OCI-LY7 (cell line): Measurements from ENCODE around the gene GREM2. TPM values are rescaled to one million over a fixed set of nuclear protein-coding genes. Genes with fewer than 3 reads are reported as not detected.

Experiments used
- BruUV-seq: library from RNA; stranded (reverse); fragments of 400-500 nt; replicated peaks from 2 replicates; lab custom pipeline; 2021; lab: Mats Ljungman, UMichigan
- CTCF ChIA-PET: fragments of 300-600 bp; sonication (Branson Sonifier 250); formaldehyde crosslinking; loops from one replicate; lab custom pipeline; 2022; ENCODE audit warnings: antibody characterized with exemption; ENCODE audit not compliant: unreplicated experiment; lab: Charles Lee
- POLR2A ChIA-PET: fragments of 300-600 bp; sonication (Branson Sonifier 250); formaldehyde crosslinking; loops from one replicate; lab custom pipeline; 2022; ENCODE audit warnings: antibody characterized with exemption; lab: Charles Lee
- DNase-seq: peaks from one replicate; pipeline ENCODE4 v3.0.0-alpha.2; 2015; ENCODE audit warnings: low spot score
- H2AFZ ChIP-seq: fragments of 200-600 bp; sonication (generic), shearing (Covaris generic); 2 replicates; pipeline ENCODE4 v1.6.1; 2014; ENCODE audit warnings: mild to moderate bottlenecking, antibody characterized with exemption, low read length, moderate library complexity
- H3K27ac ChIP-seq: fragments of 200-600 bp; sonication (generic); 2 replicates; pipeline ENCODE4 v1.5.1; 2014; ENCODE audit warnings: mixed run types, low read depth, mild to moderate bottlenecking, moderate library complexity, low read length, inconsistent platforms; ENCODE audit not compliant: poor library complexity, severe bottlenecking
- H3K36me3 ChIP-seq: fragments of 200-600 bp; sonication (generic); 2 replicates; pipeline ENCODE4 v1.6.1; 2014; ENCODE audit warnings: mild to moderate bottlenecking, antibody characterized with exemption, low read length, moderate library complexity, mixed read lengths; ENCODE audit not compliant: insufficient read depth
- H3K4me1 ChIP-seq: fragments of 200-600 bp; sonication (generic); 2 replicates; pipeline ENCODE4 v1.5.1; 2014; ENCODE audit warnings: mild to moderate bottlenecking, low read length; ENCODE audit not compliant: insufficient read depth, poor library complexity, severe bottlenecking
- H3K4me2 ChIP-seq: fragments of 200-600 bp; sonication (generic); 2 replicates; pipeline ENCODE4 v1.6.1; 2014; ENCODE audit warnings: mild to moderate bottlenecking, low read length
- H3K4me3 ChIP-seq: fragments of 200-600 bp; sonication (generic); 2 replicates; pipeline ENCODE4 v1.5.1; 2014; ENCODE audit warnings: mild to moderate bottlenecking, low read depth, low read length; ENCODE audit not compliant: poor library complexity, severe bottlenecking
- H3K79me2 ChIP-seq: fragments of 200-600 bp; sonication (generic); 2 replicates; pipeline ENCODE4 v1.6.1; 2016; ENCODE audit warnings: low read depth, mild to moderate bottlenecking, low read length, moderate library complexity, mixed read lengths; ENCODE audit not compliant: insufficient read depth
- H3K9me2 ChIP-seq: fragments of 200-600 bp; sonication (generic); 2 replicates; pipeline ENCODE4 v1.6.1; 2016; ENCODE audit warnings: mild to moderate bottlenecking, low read length, mixed read lengths; ENCODE audit not compliant: insufficient read depth
- H3K9me3 ChIP-seq: fragments of 200-600 bp; sonication (generic); 2 replicates; pipeline ENCODE4 v1.6.1; 2014; ENCODE audit warnings: mild to moderate bottlenecking, mixed run types, low read length, mixed read lengths
- H4K20me1 ChIP-seq: fragments of 200-600 bp; sonication (generic); 2 replicates; pipeline ENCODE4 v1.6.1; 2014; ENCODE audit warnings: mild to moderate bottlenecking, antibody characterized with exemption, low read length, moderate library complexity, mixed read lengths; ENCODE audit not compliant: insufficient read depth
- EZH2phosphoT487 ChIP-seq: fragments of 200-600 bp; sonication (generic); IDR thresholded peaks from 2 replicates; pipeline ENCODE4 v1.6.1; 2018; ENCODE audit warnings: low read depth, borderline replicate concordance, mild to moderate bottlenecking, mixed run types, antibody characterized with exemption, low read length, moderate library complexity, mixed read lengths
- intact Hi-C: fragments of 100-400 bp; cut with micrococcal nuclease; formaldehyde crosslinking; loops from one replicate; pipeline ENCODE4 v1.10.0; 2022; ENCODE audit not compliant: unreplicated experiment
- total RNA-seq, 2 experiments: library from RNA; depleted of rRNA in 1 of 2; stranded (reverse); fragments of >200 nt in 1 of 2; shearing (Covaris generic) in 1 of 2; gene quantifications; 2 replicates each; pipeline ENCODE4 v1.2.3, GENCODE V29; 2014 to 2022
- TF ChIP-seq, protein P1 (sequence below): fragments of 200-600 bp; sonication (generic); conservative IDR thresholded peaks from 2 replicates; pipeline ENCODE4 v1.5.1; 2014; ENCODE audit warnings: mild to moderate bottlenecking, antibody characterized with exemption, low read length, moderate library complexity, mixed read lengths

The GREM2 gene
- total RNA-seq, 2 experiments from 2014 or later, result not detected

DNA sequence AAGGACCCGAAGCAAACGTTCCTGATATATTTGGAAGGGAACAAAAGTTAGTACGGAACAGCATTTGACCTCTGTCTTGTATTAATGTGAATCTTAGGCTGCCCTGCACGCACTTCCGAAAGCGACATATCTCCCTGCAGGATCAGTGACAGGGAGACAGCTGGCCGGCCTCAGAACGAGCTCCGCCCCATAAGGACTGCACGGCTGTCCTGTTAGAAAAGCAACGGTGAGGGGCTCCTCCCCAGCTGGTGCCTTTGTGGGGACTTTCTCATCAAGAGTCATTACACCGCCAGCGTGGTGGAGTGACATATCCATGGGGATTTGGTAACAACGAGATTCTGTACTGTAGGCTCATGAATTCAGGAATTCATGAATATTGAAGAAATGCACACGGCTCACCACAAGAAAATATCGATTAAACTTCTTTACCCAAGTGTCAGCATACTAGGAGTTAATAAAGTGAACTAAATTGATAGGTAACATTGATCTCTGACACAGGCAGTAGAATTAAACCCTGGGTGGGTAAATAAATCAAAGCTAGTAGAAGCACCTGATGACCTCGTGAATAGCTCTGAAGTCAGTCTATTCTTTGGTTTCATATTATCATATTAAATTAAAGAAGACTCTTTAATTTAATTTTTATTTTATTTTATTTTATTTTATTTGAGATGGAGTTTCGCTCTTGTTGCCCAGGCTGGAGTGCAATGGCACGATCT is 8.1 kb upstream of the GREM2 start:
- Histone ChIP-seq H4K20me1 (no peaks in the 10 kb centered on the region), H3K79me2 (no peaks in the 10 kb centered on the region), H3K4me3 (no peak overlapping the region), H3K4me2 (no peak overlapping the region), H3K36me3 (no peaks in the 10 kb centered on the region), H3K4me1 (no peaks in the 10 kb centered on the region), H3K9me3 (no peaks in the 10 kb centered on the region), H3K27ac (no peak overlapping the region), H3K9me2 (no peaks in the 10 kb centered on the region), H2AFZ (no peak overlapping the region)
- no TSS peak for BruUV-seq
- TF ChIP-seq, protein P1, sequence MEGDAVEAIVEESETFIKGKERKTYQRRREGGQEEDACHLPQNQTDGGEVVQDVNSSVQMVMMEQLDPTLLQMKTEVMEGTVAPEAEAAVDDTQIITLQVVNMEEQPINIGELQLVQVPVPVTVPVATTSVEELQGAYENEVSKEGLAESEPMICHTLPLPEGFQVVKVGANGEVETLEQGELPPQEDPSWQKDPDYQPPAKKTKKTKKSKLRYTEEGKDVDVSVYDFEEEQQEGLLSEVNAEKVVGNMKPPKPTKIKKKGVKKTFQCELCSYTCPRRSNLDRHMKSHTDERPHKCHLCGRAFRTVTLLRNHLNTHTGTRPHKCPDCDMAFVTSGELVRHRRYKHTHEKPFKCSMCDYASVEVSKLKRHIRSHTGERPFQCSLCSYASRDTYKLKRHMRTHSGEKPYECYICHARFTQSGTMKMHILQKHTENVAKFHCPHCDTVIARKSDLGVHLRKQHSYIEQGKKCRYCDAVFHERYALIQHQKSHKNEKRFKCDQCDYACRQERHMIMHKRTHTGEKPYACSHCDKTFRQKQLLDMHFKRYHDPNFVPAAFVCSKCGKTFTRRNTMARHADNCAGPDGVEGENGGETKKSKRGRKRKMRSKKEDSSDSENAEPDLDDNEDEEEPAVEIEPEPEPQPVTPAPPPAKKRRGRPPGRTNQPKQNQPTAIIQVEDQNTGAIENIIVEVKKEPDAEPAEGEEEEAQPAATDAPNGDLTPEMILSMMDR, result no peak
- TF ChIP-seq EZH2phosphoT487, result no peak
- ChIA-PET POLR2A (interaction anchor here (0.5 to 0.6 kb wide), 3 partner anchors 15 to 357 kb away, joined by 3 to 5 read pairs (median 3); no protein-coding TSS in a partner anchor), CTCF (no interaction called here)
- no peak for DNase-seq
- intact Hi-C loops, result no loop called here

- Histone ChIP-seq H3K27ac (no peak overlapping the region), H3K4me2 (no peak overlapping the region), H3K4me3 (no peak overlapping the region), H4K20me1 (no peaks in the 10 kb centered on the region), H3K79me2 (no peaks in the 10 kb centered on the region), H3K4me1 (no peaks in the 10 kb centered on the region), H2AFZ (no peak overlapping the region), H3K9me2 (no peaks in the 10 kb centered on the region), H3K36me3 (no peaks in the 10 kb centered on the region), H3K9me3 (no peaks in the 10 kb centered on the region)
- DNase-seq, result no peak
- CTCF ChIA-PET, result no interaction called here
- POLR2A ChIA-PET, result interaction anchor here (0.6 kb wide), 1 partner anchor 15 kb away, joined by 3 read pairs; no protein-coding TSS in a partner anchor
- no peak for TF ChIP-seq EZH2phosphoT487
- TF ChIP-seq, protein P1, result no peak
- intact Hi-C loops, result no loop called here
- BruUV-seq, result no TSS peak
These were observed 7.4 kb upstream of the GREM2 start for GRCh38 chr1:240619357-240619756.

DNA sequence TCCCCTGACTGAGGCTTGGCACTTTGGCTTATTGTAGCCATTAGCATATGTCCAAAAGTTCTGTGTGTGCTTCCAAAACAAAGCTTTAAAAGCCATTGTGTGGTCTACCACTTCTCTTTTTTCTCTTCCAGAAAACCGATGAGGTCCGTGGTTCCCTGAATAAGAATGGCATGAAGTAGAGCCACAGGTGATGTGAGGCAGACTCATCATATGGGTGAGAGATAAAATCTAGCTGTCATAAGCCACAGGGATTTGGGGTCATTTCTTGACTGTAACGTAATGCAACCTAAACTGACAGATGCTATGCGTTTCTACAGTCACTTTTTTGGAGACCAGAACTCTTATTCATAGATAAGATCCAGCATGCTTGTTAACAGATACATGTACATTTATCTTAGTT is 7.0 kb upstream of the GREM2 start:
- H3K9me3 ChIP-seq, result no peaks in the 10 kb centered on the region
- H3K4me1 ChIP-seq, result no peaks in the 10 kb centered on the region
- ChIA-PET CTCF (no interaction called here), POLR2A (no interaction called here)
- no peaks in the 10 kb centered on the region for H3K36me3 ChIP-seq
- DNase-seq, result no peak
- no peak overlapping the region for H3K4me2 ChIP-seq
- no peak overlapping the region for H3K4me3 ChIP-seq
- no peaks in the 10 kb centered on the region for H3K79me2 ChIP-seq
- no TSS peak for BruUV-seq
- intact Hi-C loops, result no loop called here
- TF ChIP-seq EZH2phosphoT487, result no peak
- TF ChIP-seq, protein P1, result no peak
- no peak overlapping the region for H3K27ac ChIP-seq
- H2AFZ ChIP-seq, result no peak overlapping the region
- no peaks in the 10 kb centered on the region for H4K20me1 ChIP-seq
- no peaks in the 10 kb centered on the region for H3K9me2 ChIP-seq
